ENCODE measurements around the gene CPEB3.
"Not testable (repeated sequence)": the region's sequence is repeated elsewhere in the genome, so short reads cannot be mapped to it uniquely, and the experiment has no call there.

The CPEB3 gene

DNA sequence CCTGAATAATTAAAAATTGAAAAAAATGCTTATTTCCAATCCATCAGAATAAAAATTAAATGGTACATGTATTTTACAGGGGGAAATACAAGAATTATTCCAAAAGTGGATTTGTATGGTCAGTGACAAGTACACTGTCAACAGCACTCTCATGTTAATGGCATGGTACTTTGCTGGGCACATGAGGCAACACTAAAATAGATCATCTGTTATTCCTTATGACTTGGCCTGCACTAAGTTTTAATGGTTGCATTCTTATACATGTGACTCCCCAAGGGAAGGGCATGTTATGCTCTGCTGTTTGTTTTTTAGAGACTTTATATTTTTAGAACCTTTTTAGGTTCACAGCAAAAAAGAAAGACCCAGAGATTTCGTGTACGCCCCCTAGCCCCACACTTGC is 128.3 kb downstream of the CPEB3 start:
- no peak overlapping the region for H3K4me3 Mint-ChIP-seq
- H3K27ac Mint-ChIP-seq, result no peak overlapping the region
- peaks cover 17% of the 10 kb centered on the region for H3K36me3 Mint-ChIP-seq (ENCODE audit: low read depth)
- H3K27me3 Mint-ChIP-seq, result no peaks in the 10 kb centered on the region
- no peak for DNase-seq
- H3K9me3 Mint-ChIP-seq, result peaks cover 12% of the 10 kb centered on the region
- H3K4me1 Mint-ChIP-seq (ENCODE audit: low read depth), result no peaks in the 10 kb centered on the region

DNA sequence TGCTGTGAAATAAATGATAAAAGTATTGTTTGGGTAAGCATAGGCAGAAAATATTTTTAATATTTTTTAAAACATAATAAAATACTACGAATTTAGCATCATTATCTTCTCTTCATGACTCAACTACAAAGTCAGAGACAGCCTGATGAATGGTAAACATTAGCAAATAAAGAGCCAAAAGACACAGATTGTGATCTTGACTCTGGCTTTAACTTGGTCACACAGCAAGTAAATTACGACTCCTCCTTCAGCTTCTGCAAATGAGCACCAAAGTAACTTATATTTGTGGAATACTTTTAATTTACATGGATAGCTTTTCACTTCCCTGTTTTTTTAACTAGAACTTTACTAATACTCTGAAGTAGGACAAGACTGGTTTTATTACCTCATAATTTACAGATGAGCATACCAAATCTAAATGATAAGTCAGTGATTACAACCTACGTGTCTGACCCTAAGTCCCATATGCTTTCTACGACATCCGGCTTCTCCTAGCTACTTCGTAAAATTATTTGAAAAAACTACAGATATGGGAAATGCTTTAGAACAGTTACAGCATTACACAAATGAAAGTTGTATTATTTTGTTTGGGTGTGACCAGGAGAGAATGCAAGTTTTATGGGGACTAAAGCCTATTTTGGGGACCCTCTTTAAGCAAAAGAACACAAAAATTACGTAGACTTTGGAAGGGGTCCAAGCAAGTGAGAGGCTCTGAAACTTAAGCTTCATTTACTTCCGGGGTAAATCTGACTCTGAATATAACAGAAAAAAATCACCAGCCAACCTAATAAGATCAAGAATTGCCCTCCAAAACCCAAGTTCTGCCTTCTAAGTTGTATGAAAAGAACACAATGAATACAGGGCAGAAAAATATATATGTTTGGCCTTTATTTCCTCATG is 133.8 kb downstream of the CPEB3 start:
- Mint-ChIP-seq H3K27me3 (no peaks in the 10 kb centered on the region), H3K4me1 (ENCODE audit: low read depth) (no peaks in the 10 kb centered on the region), H3K36me3 (ENCODE audit: low read depth) (no peaks in the 10 kb centered on the region), H3K27ac (no peak overlapping the region), H3K9me3 (no peaks in the 10 kb centered on the region), H3K4me3 (no peak overlapping the region)
- no peak for DNase-seq

DNA sequence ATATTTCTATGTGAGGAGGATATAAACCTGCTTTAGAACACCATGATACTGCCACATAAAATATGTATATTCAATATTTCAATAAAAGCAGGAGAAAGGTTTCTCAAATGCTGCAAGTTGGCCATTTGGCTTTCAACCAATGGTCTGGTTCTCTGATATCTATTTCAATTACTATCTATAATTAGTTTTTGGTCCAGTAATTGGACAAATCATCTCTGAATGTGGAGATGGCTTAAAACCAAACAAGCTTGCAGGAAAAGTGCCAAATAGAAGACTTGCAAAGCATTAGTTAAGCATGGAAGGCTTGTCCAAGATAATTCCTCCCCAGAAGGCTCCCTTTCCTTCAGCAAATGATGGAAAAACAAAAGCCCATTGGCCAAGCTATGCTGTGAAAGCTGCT is 140.1 kb downstream of the CPEB3 start:
- Mint-ChIP-seq H3K27me3 (no peaks in the 10 kb centered on the region), H3K4me3 (no peak overlapping the region), H3K4me1 (ENCODE audit: low read depth) (peaks cover 3% of the 10 kb centered on the region), H3K36me3 (ENCODE audit: low read depth) (no peaks in the 10 kb centered on the region), H3K27ac (no peak overlapping the region), H3K9me3 (no peaks in the 10 kb centered on the region)
- DNase-seq, result no peak

DNA sequence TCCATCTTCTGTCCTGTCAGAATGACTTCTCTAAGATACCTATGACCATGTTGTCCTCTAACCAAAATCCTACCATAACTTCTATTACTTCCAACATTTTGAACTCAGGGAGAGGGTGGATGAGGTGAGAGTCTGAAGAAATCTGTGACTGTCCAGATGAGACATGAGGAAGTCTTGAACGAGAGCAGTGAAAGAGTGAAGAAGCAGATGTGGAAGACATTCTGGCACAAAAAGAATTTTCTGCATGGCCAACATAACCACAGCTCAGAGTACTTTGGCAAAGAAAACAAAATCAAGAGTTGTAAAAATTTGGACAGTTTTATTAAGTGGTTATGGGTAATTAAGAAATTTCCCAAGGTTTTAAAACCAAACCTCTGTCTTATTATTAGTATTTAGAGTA is 141.6 kb downstream of the CPEB3 start:
- Mint-ChIP-seq H3K27ac (no peak overlapping the region), H3K4me1 (ENCODE audit: low read depth) (peaks cover 5% of the 10 kb centered on the region), H3K4me3 (no peak overlapping the region)

DNA sequence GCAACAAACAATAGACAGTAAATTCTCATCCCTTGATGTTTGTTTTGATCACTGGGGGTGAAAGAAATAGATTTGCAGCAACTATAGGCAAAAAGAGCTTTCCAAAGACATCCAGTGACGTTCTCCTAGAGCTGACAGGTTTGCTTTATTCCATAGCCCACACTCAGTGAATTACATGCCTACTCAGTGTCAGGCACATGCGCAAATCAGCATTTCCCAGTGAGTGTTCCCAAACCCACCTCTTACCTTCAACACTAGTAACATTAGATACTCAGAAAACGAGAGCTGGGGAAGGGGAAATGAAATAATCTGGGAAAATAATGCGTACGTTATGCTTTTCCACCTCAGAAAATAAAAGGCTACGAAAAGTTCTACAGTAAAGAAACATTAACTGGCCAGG is 144.1 kb downstream of the CPEB3 start:
- Mint-ChIP-seq H3K36me3 (ENCODE audit: low read depth) (peaks cover 3% of the 10 kb centered on the region), H3K4me1 (ENCODE audit: low read depth) (peaks cover 5% of the 10 kb centered on the region), H3K27ac (no peak overlapping the region), H3K27me3 (no peaks in the 10 kb centered on the region), H3K4me3 (no peak overlapping the region), H3K9me3 (no peaks in the 10 kb centered on the region)
- DNase-seq, result no peak

More for the DNA sequence above, 141.6 kb downstream of the CPEB3 start:
- no peaks in the 10 kb centered on the region for H3K36me3 Mint-ChIP-seq (ENCODE audit: low read depth)
- no peak for DNase-seq
- no peaks in the 10 kb centered on the region for H3K27me3 Mint-ChIP-seq
- no peaks in the 10 kb centered on the region for H3K9me3 Mint-ChIP-seq

DNA sequence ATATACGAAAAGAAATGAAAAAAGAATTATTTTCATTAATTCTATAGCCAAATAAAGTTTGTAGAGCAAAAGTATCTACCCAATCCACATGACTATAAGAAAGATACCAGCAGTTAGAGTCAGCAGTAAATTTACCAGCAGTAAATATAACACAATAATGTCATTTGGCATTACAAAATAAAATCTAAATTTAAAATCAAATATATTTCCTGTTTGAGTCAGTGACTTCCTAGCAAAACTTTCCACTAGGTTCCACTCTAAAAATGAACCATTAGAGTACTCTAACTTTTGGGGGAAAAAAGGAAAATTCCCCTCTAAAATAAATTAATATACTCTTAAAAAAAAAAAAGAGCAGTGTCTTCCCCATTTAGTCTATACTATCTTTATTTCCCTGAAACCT is 144.8 kb downstream of the CPEB3 start:
- DNase-seq, result no peak
- no peaks in the 10 kb centered on the region for H3K27me3 Mint-ChIP-seq
- H3K9me3 Mint-ChIP-seq, result no peaks in the 10 kb centered on the region
- no peak overlapping the region for H3K4me3 Mint-ChIP-seq
- H3K36me3 Mint-ChIP-seq (ENCODE audit: low read depth), result peaks cover 3% of the 10 kb centered on the region
- no peak overlapping the region for H3K27ac Mint-ChIP-seq
- peaks cover 5% of the 10 kb centered on the region for H3K4me1 Mint-ChIP-seq (ENCODE audit: low read depth)

DNA sequence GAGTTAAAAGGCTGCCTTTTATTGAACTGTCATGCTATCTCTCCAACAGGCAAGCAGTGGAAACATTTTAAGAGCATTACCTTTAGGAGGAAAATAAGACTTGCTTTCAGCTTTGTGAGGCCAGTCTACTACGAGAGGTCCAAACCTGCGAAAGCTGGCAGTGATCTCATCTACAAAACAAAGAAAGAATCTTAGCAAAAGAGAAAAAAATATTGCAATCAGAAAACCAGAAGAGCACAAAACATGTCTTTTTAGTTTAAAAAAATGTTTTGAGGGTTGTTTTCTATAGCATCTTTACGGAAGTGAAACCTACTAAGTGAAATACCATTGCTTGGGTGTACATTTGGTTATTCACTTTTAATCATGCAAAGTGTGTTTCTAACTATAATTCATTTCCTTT is 147.9 kb downstream of the CPEB3 start:
- peaks cover 17% of the 10 kb centered on the region for H3K36me3 Mint-ChIP-seq (ENCODE audit: low read depth)
- no peaks in the 10 kb centered on the region for H3K27me3 Mint-ChIP-seq
- H3K4me1 Mint-ChIP-seq (ENCODE audit: low read depth), result peaks cover 5% of the 10 kb centered on the region
- no peak overlapping the region for H3K27ac Mint-ChIP-seq
- no peaks in the 10 kb centered on the region for H3K9me3 Mint-ChIP-seq
- H3K4me3 Mint-ChIP-seq, result no peak overlapping the region
- DNase-seq, result no peak

DNA sequence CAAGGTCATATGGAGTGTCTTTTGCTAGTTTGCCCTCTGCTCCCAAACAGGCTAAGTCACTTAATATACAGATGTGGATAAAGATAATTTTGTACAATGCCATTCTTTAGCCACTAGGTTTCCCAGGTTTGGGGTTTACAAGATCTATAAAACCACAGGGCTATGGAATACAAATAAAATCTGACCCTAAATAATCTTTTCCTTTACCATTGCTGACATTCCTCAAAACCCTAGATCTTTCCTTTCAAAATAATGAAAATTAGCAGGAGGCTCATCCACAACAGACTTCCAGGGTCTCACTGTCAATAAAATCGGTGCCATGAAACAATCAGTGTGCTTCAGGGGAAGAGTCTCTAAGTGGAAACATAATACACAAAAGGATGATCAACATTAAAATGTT is 148.4 kb downstream of the CPEB3 start:
- Mint-ChIP-seq H3K4me1 (ENCODE audit: low read depth) (peaks cover 5% of the 10 kb centered on the region), H3K36me3 (ENCODE audit: low read depth) (peaks cover 19% of the 10 kb centered on the region), H3K27me3 (no peaks in the 10 kb centered on the region), H3K9me3 (no peaks in the 10 kb centered on the region), H3K27ac (no peak overlapping the region), H3K4me3 (no peak overlapping the region)
- no peak for DNase-seq

DNA sequence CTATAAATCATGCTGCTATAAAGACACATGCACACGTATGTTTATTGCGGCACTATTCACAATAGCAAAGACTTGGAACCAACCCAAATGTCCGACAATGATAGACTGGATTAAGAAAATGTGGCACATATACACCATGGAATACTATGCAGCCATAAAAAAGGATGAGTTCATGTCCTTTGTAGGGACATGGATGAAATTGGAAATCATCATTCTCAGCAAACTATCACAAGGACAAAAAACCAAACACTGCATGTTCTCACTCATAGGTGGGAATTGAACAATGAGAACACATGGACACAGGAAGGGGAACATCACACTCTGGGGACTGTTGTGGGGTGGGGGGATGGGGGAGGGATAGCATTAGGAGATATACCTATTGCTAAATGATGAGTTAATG is 149.7 kb downstream of the CPEB3 start:
- not testable (repeated sequence) for H3K27me3 Mint-ChIP-seq; H3K9me3 Mint-ChIP-seq; H3K4me1 Mint-ChIP-seq (ENCODE audit: low read depth); H3K4me3 Mint-ChIP-seq; DNase-seq; H3K27ac Mint-ChIP-seq
- peaks cover 29% of the 10 kb centered on the region for H3K36me3 Mint-ChIP-seq (ENCODE audit: low read depth)

DNA sequence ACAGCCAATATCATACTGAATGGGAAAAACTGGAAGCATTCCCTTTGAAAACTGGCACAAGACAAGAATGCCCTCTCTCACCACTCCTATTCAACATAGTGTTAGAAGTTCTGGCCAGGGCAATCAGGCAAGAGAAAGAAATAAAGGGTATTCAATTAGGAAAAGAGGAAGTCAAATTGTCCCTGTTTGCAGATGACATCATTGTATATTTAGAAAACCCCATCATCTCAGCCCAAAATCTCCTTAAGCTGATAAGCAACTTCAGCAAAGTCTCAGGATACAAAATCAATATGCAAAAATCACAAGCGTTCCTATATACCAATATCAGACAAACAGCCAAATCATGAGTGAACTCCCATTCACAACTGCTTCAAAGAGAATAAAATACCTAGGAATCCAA is 156.8 kb downstream of the CPEB3 start:
- H3K27me3 Mint-ChIP-seq, H3K27ac Mint-ChIP-seq: not testable (repeated sequence)

DNA sequence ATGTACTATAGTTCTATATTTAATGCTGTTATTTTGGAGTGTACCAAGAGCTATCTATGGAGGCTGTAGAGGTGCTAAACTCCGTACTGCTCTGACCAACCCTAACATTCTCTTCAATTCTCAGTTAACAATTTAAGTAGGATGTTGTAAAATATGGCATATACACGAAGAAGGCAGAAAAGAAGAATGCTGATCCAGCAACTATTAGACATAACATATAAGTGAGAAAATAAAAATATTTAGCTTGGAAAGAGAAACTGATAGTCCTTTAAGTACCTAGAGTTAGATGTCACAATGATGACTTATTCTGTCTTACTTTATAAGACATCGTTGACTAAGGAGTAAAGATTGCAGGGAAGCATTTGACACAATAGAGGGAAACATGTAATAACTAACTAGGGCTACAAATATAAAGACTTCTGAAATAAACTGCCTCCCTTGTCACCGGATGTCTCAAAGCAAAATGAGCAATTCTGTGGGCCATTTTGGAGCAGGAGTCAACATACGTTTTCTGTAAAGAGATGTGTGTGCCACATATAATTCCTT is 159.5 kb downstream of the CPEB3 start:
- no peaks in the 10 kb centered on the region for H3K4me1 Mint-ChIP-seq (ENCODE audit: low read depth)
- no peaks in the 10 kb centered on the region for H3K27me3 Mint-ChIP-seq
- peaks cover 12% of the 10 kb centered on the region for H3K36me3 Mint-ChIP-seq (ENCODE audit: low read depth)
- DNase-seq, result no peak
- peaks cover 3% of the 10 kb centered on the region for H3K9me3 Mint-ChIP-seq
- no peak overlapping the region for H3K27ac Mint-ChIP-seq
- no peak overlapping the region for H3K4me3 Mint-ChIP-seq

More for the DNA sequence above, 156.8 kb downstream of the CPEB3 start:
- H3K4me3 Mint-ChIP-seq; H3K9me3 Mint-ChIP-seq; H3K4me1 Mint-ChIP-seq (ENCODE audit: low read depth); DNase-seq: not testable (repeated sequence)
- peaks cover 31% of the 10 kb centered on the region for H3K36me3 Mint-ChIP-seq (ENCODE audit: low read depth)

DNA sequence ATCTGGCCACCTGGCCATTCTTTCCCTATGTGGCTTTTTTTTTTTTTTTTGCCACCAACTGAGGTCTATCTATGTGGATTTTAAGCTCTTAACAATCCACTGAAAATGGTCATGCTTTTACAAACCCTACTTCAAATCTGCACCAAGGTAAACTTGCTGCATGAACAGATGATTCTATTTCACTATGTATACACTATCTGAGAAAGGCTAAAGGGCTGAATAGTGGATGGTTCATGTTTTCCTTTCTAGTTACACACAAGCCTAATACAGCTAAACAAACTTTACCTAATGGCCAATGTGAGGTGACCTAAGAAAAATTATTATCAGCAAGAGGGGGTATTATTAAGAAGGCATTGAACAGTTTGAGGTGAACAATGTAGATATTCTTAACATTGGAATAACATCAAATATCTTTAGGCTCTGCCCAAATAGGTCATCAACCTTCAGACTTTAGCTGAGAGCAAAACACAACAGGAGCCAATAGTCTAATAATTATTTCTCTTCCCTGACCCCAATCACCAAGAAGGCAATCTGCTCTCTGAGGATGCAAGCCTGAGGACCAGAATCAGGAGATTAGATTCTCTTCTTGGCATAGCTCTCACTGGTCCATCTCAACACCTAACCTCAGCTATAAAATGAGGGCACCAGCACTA is 160.1 kb downstream of the CPEB3 start:
- peaks cover 3% of the 10 kb centered on the region for H3K9me3 Mint-ChIP-seq
- no peak overlapping the region for H3K27ac Mint-ChIP-seq
- no peak for DNase-seq
- H3K27me3 Mint-ChIP-seq, result no peaks in the 10 kb centered on the region
- no peak overlapping the region for H3K4me3 Mint-ChIP-seq
- peaks cover 9% of the 10 kb centered on the region for H3K36me3 Mint-ChIP-seq (ENCODE audit: low read depth)
- H3K4me1 Mint-ChIP-seq (ENCODE audit: low read depth), result no peaks in the 10 kb centered on the region

DNA sequence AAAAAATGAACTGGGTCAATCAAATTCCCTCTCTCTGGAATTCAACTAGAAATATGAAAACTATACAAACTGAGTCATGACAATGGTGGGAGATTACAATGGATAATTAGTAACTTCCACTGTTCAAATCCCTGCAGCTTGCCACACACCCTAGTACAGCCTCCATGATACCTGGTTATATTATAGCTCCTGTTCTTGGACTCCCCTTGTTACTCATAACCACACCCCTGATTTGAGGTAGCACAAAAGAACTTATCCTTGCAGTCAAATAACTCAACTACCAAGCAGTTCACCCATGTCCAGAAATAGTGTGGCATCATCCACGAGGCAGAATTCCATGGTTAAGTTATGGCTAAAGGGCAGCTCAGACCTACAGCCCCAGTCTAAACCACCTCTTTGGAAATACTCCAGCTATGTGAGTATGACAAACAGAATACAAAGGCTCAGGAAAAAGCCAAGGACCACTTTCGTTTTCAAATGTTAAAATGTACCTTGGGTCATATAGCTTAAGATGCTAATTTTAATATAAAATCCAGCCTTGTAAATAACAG is 164.7 kb downstream of the CPEB3 start:
- no peak for DNase-seq
- Mint-ChIP-seq H3K9me3 (peaks cover 3% of the 10 kb centered on the region), H3K4me1 (ENCODE audit: low read depth) (no peaks in the 10 kb centered on the region), H3K27ac (no peak overlapping the region), H3K27me3 (no peaks in the 10 kb centered on the region), H3K4me3 (no peak overlapping the region), H3K36me3 (ENCODE audit: low read depth) (no peaks in the 10 kb centered on the region)

DNA sequence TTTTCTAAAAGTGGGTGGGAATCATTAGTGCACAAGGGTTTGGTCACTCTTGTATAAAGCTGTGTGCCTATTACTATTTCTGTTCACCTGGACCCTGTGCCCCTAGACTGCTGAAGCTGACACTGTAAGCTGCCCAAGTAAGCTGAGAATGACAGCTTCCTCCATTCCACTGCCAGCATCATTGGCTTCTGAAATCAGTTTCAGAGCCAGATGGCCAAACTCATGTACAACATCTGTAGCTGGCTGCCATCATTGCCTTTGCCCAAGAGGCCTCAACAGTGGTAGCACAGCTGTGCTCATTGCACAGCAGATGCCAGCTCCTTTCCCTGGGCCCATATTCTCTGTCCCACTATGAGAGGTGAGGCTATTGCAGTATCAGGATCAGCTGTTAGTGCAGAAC is 165.7 kb downstream of the CPEB3 start:
- Mint-ChIP-seq H3K4me3 (no peak overlapping the region), H3K27ac (no peak overlapping the region), H3K9me3 (peaks cover 3% of the 10 kb centered on the region), H3K4me1 (ENCODE audit: low read depth) (no peaks in the 10 kb centered on the region), H3K27me3 (no peaks in the 10 kb centered on the region), H3K36me3 (ENCODE audit: low read depth) (no peaks in the 10 kb centered on the region)
- DNase-seq, result no peak

DNA sequence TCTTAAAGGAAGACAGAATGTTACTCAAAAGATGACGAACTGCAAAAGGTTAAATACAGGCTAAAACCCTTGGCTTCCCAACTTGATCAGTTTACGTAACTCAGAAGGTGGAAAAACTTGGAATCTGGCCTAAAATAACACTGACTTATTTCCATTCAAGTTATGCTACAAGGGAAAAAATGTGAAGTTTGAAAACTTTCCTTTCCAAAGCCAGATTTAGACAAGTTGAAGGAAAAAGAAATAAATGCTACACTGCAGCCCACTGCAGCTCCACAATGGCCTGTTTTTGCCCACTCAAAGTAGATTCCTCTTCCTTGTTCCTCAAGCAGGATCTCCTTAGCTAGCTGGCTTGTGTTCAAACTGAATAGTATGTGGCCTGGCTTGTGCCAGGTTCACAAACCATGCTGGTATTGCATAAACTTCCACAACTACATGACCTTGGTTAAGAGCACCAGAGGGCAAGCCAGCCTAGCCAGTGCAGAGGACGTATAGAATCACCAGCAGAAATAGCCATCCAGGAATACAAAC is 166.2 kb downstream of the CPEB3 start:
- peaks cover 3% of the 10 kb centered on the region for H3K9me3 Mint-ChIP-seq
- no peak overlapping the region for H3K4me3 Mint-ChIP-seq
- H3K36me3 Mint-ChIP-seq (ENCODE audit: low read depth), result no peaks in the 10 kb centered on the region
- no peaks in the 10 kb centered on the region for H3K4me1 Mint-ChIP-seq (ENCODE audit: low read depth)
- H3K27me3 Mint-ChIP-seq, result no peaks in the 10 kb centered on the region
- DNase-seq, result no peak
- H3K27ac Mint-ChIP-seq, result no peak overlapping the region
